COR-L47 (cell line): ENCODE results near the gene IKBKG.
"Not testable (repeated sequence)": the region's sequence is repeated elsewhere in the genome, so short reads cannot be mapped to it uniquely, and the experiment has no call there.

Experiments
- DNase-seq: peaks from one replicate; lab custom pipeline; 2025; lab: John Stamatoyannopoulos, UW

IKBKG gene

DNA sequence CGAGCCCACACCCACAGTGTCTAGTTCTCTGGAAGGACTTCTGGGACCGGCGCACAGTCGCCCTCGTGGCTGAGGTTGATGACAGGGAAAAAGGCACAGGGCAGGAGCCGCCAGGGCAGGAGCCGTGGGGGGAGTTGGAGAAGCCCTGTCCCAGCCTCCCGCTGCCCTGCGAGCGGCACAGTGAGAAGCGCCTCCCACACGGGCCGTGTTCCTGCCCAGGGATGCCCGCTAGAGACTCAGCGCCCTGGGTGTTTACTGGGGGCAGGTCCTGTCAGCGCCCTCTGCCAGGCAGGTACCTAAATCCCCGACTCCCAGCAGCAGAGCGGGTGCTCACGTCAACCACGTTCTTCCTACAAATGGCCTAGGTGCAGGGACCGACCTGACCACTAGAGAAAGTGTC is 11.5 kb downstream of the IKBKG start:
- DNase-seq = not testable (repeated sequence)

DNA sequence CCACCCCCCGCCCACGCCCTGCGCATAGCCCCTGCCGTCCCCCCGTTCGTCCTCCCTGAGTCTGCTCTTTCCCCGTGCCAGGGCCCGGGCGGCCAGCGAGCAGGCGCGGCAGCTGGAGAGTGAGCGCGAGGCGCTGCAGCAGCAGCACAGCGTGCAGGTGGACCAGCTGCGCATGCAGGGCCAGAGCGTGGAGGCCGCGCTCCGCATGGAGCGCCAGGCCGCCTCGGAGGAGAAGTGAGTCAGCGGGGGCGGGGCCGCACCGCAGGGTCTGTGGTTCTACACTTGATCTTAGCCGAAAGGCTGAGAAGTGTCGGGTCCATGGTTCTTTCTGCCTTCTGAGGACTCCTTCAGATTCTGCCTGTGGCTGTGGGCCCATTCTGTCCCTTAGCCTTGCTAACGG is 12.9 kb downstream of the IKBKG start:
- not testable (repeated sequence) for DNase-seq

DNA sequence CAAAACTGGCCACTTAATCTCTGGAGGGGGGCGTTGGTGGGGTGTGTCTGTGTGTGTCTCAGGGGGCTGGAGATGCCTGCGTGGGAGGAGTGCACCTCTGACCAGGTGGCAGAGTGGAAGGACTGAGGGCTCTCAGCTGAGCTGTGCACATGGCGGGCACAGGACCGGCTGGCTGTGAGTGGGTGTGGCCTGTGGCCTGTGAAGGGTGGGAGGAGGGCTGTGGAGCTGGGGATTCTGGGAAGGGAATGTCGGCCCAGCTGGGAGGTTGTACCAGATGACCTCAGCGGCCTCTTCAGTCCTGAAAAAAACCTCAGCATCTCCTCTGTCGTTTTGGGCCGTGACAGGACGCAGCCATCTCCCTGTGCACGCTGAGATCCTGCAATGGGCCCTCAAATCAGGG is 14.9 kb downstream of the IKBKG start:
- DNase-seq = not testable (repeated sequence)

DNA sequence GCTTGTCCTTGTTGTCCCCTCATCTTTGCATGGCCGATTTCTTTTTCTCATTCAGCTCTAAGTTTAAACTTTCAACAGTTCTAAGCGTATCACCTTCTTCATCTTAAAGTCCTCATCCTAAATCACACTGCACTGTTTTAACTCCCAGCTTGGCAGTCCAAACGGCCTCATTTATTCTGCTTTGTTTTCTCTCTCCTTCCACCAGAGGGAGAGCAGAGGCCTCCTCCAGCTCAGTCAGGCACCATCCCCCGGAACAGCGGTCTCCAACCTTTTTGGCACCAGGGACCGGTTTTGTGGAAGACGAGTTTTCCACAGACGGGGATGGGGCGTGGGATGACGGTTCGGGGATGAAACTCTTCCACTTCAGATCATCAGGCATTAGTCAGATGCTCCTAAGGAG is 22.9 kb downstream of the IKBKG start:
- not testable (repeated sequence) for DNase-seq

DNA sequence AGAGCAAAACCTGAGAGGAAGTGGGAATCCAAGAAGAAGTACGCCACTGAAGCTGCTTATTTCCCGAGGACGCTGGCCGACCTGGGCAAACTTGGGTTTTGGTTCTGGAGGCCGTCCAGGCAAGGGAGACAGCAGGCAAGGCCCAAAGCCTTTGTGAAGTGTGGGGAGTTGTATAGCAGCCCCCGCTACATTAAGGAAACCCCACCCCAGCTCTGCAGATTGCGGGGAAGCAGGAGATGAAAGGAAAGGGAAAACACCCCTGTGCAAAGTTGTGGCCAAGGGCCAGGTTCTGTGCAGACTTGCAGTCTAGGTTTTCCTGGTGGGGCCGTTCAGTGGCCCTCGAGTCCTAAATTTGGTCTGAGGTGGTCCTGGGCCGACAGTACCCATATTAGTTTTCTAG is 25.6 kb downstream of the IKBKG start:
- not testable (repeated sequence) for DNase-seq

DNA sequence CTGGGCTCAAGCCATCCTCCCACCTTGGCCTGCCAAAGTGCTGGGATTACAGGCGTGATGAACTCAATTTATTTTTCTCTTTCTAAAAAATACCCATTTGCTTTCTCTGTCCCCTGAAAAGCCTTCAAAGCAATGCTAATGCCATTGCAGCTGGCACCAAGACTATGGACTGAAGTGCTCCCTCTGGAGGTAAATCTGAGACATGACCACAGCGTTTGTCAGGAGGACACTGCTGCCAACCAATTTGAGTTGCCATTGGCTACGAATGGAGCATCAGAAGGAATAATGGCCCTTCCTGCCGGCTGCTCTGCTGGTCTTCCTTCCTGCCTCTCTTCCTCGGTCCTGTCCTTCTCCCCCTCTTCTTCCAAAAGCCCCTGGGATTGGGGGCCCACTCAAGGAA is 27.7 kb downstream of the IKBKG start:
- not testable (repeated sequence) for DNase-seq

DNA sequence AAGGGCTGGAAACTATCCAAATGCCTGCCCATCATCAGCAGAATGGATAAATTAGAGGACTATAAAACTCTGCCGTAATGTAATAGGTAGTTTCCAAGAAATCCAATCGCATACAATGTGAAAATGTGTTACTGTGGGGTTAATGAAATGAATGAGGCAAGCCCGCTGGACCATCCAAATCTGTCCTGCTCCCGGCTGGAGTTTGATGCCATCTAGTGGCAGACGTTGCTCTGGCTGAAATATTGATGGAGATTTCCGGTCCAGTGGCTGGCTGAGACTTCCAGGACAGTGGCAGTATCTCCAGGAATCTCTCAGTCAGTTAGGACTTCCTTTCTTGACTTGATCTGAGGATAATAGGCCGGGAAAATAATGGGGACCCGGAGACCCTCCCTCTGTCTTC is 35.6 kb downstream of the IKBKG start:
- DNase-seq = not testable (repeated sequence)

DNA sequence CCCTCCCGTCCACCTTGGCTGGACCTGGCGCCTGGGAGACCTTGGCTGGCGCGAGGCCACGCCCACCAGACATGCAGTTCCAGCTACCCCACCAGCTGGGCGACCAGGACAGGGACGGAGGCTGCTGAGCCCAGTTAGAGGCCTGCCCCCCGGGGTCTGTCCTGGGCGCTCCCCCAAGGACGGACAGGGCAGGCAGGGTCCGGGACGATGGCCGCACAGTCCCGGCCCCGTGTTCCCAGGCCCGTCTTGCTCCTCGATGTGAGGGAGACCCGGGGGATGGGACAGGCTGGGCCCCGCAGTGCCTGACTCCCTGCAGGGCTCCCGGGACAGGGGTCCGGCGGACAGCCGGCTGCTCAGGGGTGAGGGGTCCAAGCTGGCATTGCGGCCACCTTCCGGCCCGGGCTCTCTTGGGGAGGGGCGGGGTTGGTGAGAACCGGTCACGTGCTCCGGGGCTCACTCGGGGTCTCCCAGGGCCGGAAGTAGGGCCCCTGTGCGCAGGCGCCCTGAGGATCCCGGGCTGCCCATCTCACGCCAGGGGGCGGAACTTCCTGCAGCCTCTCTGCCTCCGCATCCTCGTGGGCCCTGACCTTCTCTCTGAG is 37.3 kb downstream of the IKBKG start, which contains the start of gene CTAG1A:
TSS of gene CTAG1A (plus strand) at position 549 of the 599 bp plus-strand sequence. CDS start 74 bp downstream, outside the sequence.
- not testable (repeated sequence) for DNase-seq

DNA sequence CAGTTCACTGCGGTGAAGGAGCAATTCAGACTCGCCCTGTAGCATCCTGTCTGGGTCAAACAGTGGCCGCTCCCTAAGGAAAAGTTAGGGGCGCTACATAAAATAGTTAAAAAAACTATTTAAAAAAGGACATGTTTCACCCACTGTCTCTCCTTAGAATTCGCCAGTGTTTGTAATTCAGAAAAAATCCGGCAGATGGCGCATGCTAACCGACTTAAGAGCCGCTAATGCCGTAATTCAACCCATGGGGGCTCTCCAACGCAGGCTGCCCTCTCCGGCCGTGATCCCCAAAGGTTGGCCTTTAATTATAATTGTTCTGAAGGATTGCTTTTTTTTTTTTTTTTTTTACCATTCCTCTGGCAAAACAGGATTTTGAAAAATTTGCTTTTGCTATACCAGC is 43.0 kb downstream of the IKBKG start:
- DNase-seq = not testable (repeated sequence)

DNA sequence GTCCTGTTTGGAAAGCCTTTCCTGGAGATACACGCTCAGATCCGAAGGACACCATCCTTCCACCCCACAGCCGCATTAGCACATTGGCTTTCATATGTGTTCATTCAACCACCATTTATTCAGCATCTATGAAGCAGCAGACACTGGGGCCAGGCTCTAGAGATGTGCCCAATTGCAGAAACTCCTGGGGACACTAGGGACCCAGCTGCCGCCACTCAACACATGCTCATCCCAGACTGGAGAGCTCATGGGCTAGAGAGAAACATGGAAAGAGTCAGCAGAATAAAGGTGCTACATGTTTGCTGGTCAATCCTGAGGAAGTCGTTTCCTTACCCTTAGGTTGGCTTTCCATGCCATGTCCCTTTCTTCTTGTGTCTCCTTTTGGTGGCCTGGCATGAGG is 45.1 kb downstream of the IKBKG start:
- DNase-seq = no peak

DNA sequence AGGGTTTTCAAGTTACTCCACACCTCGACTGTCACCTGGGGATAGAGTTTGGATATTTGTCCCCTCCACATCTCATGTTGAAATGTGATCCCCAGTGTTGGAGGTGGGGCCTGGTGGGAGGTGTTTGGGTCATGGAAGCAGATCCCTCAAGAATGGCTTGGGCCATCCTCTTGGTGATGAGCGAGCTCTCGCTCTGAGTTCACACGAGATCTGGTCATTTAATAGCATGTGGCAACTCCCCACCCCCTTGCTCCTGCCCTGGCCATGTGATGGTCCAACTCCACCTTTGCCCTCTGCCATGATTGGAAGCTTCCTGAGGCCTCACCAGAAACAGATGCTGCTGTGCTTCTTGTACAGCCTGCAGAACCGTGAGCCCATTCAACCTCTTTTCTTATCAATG is 45.8 kb downstream of the IKBKG start:
- DNase-seq = no peak

DNA sequence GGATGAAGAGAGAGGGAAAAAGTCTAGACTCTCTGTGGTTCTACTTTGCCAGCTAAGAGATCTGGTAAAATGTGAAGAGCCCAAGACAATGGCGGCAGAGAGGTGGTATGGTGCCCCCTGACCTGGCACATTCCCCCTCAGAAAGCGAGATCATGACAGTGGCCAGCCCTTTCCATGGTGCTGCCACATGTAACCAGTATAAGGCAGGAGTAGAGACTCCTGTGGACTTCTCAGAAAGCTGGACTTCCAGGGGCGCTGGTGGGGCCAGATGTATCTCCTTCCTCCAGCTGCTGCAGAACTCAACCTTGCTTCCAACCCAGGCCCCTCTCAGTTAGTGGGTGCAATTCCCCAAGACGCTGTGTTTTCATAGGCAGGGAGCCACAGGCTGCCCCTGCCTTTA is 47.1 kb downstream of the IKBKG start:
- no peak for DNase-seq

DNA sequence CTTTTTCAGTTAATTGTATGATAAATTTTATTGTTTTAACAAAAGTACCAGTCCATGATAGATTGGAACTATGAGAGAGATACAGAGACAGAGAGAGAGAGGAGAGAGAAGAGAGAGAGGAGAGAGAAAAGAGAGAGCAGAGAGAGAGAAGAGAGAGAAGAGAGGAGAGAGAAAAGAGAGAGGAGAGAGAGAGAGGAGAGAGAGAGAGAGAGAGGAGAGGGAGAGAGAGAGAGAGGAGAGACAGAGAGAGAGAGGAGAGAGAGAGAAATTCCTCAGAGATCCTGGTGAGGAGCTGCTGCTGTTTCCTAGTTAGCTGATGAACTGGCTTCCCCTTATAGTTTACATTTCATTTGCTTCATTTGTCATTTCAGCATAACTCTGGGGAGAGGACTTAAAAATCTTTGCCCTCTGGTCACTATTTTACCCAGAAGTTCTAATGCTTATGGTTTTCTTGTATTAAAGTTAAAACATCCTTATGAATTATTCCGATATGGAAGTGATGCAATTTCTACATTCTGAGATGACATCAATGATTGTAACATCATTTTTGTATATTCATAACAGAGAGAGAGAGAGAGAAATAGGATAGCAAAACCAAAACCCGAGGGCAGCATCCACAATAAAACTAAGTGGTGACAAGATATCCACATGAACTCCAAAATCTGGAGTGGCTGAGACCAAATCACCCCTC is 48.3 kb downstream of the IKBKG start:
- DNase-seq = no peak

DNA sequence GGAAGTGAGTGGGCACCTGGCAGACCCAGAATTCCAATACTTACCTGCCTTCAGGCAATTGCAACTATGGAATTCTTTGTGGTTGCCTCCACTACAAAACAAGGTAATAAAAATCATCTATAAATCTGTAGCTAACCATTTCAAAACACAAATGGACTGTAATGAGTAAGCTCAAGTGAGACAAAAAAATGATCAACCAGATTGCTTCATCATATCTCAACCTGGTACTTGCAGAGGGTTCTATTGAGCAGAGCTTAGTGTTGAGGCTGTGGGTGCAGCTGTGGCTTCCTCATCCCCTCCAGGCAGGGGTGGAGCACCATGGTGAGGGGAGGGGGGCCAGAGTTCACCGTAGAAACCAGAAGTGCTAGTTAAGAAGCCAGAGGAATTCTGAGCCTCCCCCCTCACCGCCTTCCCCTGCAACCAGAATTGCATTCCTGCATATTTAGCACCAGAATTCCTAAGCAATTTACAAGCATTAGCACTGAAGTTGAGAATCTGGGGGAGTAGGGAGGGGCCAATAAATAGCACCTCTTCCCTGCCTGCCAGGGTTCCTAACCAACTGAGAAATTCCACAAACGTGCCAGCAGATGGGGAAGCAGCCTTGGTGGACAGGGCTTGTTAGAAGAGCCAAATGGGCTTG is 49.0 kb downstream of the IKBKG start:
- no peak for DNase-seq

DNA sequence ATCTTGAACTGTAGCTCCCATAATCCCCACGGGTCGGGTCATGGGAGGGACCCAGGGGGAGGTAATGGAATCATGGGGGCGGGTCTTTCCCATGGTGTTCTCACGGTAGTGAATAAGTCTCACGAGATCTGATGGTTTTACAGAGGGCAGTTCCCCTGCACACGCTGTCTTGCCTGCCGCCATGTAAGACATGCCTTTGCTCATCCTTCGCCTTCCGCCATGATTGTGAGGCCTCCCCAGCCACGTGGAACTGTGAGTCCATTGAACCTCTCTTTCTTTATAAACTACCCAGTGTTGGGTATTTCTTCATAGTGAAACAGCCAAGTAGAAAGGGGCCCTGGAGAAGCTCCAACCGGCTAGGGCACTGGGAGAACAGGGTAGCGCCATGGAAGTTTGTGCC is 49.8 kb downstream of the IKBKG start:
- no peak for DNase-seq

DNA sequence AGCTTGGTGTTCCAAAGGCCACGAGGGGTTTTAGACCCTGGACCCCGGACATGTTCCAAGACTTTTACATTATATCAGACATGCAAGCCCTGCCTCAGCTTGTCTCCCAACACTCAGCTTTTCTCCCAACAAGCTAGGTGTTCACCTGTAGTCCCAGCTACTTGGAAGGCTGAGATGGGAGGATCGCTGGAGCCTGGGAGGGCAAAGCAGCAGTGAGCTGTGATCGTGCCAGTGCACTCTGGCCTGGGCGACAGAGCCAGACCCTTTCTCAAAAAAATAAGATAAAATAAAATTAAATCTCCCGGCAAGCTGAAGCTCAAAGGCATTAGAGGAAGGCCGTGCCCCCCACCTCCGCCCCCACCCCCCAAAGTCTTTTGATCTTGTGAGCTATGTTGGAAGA is 51.2 kb downstream of the IKBKG start:
- no peak for DNase-seq

DNA sequence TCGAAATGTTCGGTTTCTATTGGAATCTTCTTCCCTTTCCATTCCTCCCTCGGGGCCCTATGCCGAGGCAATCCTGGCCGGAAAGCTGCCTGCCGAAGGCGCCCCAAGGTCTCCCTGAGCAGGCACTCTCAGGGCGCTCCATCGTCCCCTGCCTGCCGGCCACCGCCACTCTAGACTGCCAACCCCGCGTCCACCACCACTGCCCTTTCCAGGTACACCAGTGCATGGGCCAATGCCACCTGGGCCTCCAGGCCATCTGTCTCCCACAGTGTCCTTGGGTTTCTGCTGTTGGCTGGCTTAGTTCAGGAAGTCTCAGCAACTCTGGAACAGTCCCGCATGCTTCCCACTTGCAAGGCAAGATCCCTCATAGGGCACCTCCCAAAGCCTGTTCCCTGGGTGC is 52.1 kb downstream of the IKBKG start:
- no peak for DNase-seq

DNA sequence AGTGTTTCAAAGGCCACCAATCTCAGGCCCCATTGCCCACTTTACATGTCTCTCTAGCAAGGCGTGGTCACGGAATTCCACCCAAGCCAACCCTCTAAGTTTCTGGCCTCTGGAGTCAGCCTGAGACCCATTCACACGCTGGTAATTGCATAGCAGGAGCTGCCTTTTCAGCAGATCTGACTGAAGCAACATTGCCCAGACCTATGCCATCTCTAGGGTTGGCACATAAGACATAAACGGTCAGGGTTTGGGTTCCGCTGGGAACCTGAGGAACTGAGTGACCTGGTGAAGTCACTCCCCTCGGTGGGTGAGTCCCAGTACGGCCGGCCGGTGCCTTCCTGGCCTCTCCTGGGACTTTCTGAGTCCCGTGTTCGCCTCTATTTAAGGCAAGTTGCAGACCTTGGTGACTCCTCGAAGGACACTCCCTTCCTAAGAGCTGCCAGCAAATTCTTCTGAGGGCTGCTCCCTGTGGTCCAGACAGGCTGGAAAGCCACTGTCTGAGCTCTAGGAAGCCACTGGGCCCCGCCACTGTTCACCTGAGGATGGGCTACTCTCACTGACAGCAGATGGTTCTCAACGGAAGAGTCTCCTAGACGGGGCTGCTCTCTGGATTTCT is 53.4 kb downstream of the IKBKG start:
- DNase-seq = no peak

DNA sequence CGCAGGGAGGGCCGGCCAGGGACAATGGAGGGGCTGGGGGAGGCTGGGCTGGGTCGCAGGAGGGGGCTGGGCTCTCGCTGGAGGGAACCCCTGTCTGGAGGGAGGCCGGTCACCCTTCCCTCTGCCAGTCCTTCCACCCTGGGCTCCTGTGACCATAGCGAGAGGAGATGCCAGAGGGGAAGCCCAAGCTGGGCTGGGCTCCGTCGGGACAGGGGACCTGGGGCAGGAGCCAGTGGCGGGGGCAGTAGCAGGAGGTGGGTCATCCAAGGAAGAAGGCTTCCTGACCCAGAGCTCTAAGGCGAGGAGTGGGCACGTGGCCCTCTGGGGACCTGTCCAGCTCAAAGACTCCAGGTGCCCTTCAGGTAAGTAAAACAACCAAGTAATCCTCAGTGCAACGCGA is 54.8 kb downstream of the IKBKG start:
- no peak for DNase-seq

DNA sequence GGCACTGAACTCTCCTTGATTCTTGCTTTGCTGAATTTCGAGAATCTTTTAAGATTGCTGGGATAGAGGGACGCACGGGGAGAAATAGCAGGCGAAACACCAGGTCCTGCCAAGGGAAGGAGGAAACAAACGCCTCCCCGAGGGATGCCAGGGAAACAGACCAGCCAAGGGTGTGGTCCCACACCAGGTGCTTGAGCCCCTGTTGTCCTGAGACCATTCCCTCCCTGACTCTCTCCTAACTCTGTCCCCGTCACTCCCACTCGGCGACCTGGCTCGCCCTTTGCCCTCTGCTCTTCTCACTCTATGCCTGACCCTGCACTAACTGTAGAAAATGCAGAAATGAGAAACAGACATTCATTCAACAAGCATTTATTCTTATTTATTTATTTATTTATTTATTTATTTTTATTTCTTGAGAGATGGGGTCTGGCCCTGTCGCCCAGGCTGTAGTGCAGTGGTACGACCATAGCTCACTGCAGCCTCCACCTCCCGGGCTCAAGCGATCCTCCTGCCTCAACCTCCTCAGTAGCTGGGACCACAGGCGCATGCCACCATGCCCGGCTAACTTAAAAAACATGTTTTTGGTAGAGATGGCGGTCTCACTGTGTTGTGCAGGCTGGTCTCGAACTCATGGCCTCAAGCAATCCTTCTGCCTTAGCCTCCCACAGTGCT is 55.5 kb downstream of the IKBKG start:
- DNase-seq = no peak

DNA sequence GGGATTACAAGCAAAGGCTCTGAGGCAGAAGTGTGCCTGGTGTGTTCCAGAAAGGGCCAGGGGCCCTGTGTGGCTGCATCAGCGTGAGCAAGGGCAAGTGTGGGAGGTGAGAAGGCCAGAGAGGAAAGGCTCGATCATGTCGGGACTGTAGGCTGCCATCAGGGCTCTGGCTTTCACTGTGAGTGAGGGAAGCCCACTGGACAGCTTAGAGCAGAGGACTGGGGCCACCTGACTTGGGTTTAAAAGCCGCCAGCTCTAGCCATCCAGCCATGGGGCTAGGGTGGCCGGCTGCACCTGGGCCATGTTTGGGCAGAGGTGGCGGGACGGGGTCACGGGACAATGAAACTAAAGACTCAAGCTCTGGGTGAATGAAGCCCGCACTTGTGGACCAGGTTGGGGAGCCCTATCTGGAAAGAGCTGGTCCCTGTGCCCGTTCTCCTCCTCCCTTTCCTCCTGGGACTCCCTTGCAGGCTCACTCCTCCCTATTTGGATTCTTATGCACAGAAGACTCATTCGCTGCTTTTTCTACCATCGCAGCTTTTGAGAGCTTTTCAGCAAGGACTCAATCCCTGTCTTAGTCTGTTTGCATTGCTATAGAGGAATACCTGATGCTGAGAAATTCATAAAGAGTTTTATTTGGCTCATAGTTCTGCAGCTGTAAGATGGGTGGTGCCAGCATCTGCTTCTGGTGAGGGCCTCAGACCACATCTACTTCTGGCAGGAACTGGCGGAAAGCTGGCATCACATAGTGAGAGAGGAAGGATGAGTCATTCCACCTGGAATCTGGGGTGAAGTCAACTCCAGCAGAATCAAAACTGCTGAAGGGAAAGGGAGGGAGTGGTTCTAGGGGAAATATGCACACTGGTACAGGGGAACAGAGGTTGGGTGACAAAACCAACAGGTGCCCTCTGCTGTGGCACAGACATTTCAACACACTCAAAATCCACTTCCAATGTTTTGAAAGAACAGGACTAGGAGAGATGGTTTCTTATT is 56.3 kb downstream of the IKBKG start:
- DNase-seq = no peak
